ENCODE measurements around the gene VGLL1.

VGLL1 gene

DNA sequence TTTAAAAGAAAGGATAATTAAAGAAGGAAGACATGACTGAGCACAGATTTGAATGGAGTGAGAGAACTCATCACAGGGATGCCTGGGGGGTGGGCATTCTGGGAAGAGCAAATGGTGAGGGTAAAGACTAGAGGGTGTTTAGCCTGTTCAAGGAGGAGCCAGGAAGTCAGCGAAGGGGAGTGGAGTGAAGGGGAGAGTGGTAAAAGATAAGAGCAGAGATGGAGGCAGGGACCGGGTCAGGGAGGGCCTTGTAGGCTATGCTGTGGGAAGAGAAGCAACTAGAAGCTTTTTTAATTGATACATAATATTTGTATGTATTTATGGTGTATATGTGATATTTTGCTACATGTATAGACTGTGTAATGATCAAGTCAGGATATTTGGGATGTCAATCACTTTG, 2.2 kb upstream of the VGLL1 start:
- TF ChIP-seq, protein P1, sequence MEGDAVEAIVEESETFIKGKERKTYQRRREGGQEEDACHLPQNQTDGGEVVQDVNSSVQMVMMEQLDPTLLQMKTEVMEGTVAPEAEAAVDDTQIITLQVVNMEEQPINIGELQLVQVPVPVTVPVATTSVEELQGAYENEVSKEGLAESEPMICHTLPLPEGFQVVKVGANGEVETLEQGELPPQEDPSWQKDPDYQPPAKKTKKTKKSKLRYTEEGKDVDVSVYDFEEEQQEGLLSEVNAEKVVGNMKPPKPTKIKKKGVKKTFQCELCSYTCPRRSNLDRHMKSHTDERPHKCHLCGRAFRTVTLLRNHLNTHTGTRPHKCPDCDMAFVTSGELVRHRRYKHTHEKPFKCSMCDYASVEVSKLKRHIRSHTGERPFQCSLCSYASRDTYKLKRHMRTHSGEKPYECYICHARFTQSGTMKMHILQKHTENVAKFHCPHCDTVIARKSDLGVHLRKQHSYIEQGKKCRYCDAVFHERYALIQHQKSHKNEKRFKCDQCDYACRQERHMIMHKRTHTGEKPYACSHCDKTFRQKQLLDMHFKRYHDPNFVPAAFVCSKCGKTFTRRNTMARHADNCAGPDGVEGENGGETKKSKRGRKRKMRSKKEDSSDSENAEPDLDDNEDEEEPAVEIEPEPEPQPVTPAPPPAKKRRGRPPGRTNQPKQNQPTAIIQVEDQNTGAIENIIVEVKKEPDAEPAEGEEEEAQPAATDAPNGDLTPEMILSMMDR (conservative IDR thresholded peaks at IDR 0.05; ENCODE audit: low read depth, low read length) = no peak
- DNase-seq (ENCODE audit: low read depth) = no peak
- H3K4me3 ChIP-seq (ENCODE audit: low read length) = no peak overlapping the region

DNA sequence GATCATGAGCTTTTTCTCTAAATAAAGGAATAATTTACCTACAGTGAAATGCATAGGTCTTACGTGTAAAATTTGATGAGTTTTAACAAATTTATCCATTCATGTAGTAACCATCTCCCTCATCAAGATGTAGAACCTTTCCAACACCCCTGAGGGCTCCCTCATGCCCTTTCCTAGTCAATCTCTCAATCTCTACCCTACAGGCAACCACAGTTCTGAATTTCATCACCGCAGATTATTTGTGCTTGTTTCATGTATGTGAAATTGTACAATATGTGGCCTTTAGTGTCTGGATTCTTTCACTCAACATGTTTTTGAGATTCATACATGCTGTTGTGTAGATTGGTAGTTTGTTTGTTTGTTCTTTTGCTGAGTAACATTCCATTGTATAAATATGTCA, 2.1 kb downstream of the VGLL1 start:
- no peak for DNase-seq (ENCODE audit: low read depth)
- TF ChIP-seq, protein P1 (conservative IDR thresholded peaks at IDR 0.05; ENCODE audit: low read depth, low read length) = no peak
- no peak overlapping the region for H3K4me3 ChIP-seq (ENCODE audit: low read length)

- H3K4me3 ChIP-seq (ENCODE audit: low read length) = no peak overlapping the region
- TF ChIP-seq, protein P1 (conservative IDR thresholded peaks at IDR 0.05; ENCODE audit: low read depth, low read length) = no peak
- DNase-seq (ENCODE audit: low read depth) = no peak
Observed at GRCh38 chrX:136538811-136539210, 6.8 kb downstream of the VGLL1 start.

GRCh38 chrX:136540226-136540625, 8.2 kb downstream of the VGLL1 start:
- no peak overlapping the region for H3K4me3 ChIP-seq (ENCODE audit: low read length)
- TF ChIP-seq, protein P1 (conservative IDR thresholded peaks at IDR 0.05; ENCODE audit: low read depth, low read length) = no peak
- no peak for DNase-seq (ENCODE audit: low read depth)

GRCh38 chrX:136541294-136541693, 9.3 kb downstream of the VGLL1 start:
- H3K4me3 ChIP-seq (ENCODE audit: low read length) = no peak overlapping the region
- TF ChIP-seq, protein P1 (conservative IDR thresholded peaks at IDR 0.05; ENCODE audit: low read depth, low read length) = no peak
- DNase-seq (ENCODE audit: low read depth) = no peak

DNA sequence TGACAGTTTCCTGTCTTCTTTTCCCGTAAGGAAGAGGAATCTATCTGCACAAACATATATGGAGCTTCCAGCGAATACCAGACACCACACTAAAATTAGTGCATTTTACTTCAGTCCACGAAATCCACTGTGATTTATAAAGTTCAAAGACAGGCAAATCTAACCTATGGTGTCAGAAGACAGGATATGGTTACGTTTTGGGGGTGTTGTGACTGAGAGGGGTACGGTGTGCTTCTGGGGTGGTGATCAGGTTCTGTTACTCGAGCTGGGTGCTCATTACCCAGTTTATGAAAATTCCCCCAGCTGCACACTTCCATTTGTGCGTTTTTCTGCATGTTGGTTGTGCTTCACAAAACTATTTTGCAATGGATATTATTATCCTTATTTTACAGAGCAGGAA, 10.3 kb downstream of the VGLL1 start:
- TF ChIP-seq, protein P1 (conservative IDR thresholded peaks at IDR 0.05; ENCODE audit: low read depth, low read length) = no peak
- H3K4me3 ChIP-seq (ENCODE audit: low read length) = no peak overlapping the region
- DNase-seq (ENCODE audit: low read depth) = no peak

DNA sequence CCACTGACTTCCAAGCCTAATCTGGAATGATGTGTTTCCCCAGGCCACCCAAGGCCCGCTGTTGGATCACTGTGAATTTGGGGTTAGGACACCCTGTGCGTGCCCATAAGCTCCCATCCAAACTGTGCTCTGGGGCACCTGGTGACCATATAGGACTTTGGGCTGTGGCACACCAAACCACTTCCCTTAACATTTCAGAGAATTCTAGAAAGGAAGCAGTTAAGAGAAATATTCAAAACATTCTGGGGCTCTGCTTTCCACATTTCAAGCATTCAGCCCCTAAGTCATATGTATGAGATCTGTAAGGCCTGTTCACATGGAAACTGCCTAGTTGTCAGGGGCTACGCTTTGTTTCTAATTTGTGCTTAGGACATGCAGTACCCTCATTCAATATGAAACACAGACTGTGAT, 14.4 kb downstream of the VGLL1 start:
- H3K4me3 ChIP-seq (ENCODE audit: low read length) = no peak overlapping the region
- TF ChIP-seq, protein P1 (conservative IDR thresholded peaks at IDR 0.05; ENCODE audit: low read depth, low read length) = no peak
- DNase-seq (ENCODE audit: low read depth) = no peak

Data from retinal pigment epithelial cell (primary cell).